Immature natural killer cell (primary cell): Measurements from ENCODE around the gene LARP1. TPM values are rescaled to one million over a fixed set of nuclear protein-coding genes. Genes with fewer than 3 reads are reported as not detected.
A peak's percentile ranks its signal among the peaks of the same experiment; 100 is the strongest.
"Not testable (repeated sequence)": the region's sequence is repeated elsewhere in the genome, so short reads cannot be mapped to it uniquely, and the experiment has no call there.

Experiments
- DNase-seq, 3 donors: peaks; one replicate each; pipeline ENCODE4 v3.0.0; 2022; ENCODE audit warnings: mixed read lengths in 1 of 3
- H3K27ac Mint-ChIP-seq, 6 donors: one replicate each; pipeline ENCODE4 v1.8.0; 2020; ENCODE audit warnings: mixed read lengths in 6 of 6, mild to moderate bottlenecking in 5 of 6, inconsistent platforms in 4 of 6, moderate library complexity in 3 of 6
- H3K27me3 Mint-ChIP-seq, 3 donors: one replicate each; pipeline ENCODE4 v1.8.0; 2020 to 2021; ENCODE audit warnings: low read depth in 3 of 3, mild to moderate bottlenecking in 3 of 3, mixed read lengths in 3 of 3, moderate library complexity in 3 of 3, inconsistent platforms in 1 of 3
- H3K36me3 Mint-ChIP-seq, 3 donors: one replicate each; pipeline ENCODE4 v1.8.0; 2020; ENCODE audit warnings: mixed read lengths in 3 of 3, inconsistent platforms in 2 of 3, mild to moderate bottlenecking in 2 of 3
- H3K4me1 Mint-ChIP-seq, 2 donors: one replicate each; pipeline ENCODE4 v1.8.0; 2020; ENCODE audit warnings: inconsistent platforms in 2 of 2, mild to moderate bottlenecking in 2 of 2, mixed read lengths in 2 of 2, moderate library complexity in 1 of 2
- H3K4me3 Mint-ChIP-seq, 5 donors: one replicate each; pipeline ENCODE4 v1.8.0; 2020; ENCODE audit warnings: mild to moderate bottlenecking in 5 of 5, mixed read lengths in 5 of 5, inconsistent platforms in 3 of 5, moderate library complexity in 3 of 5
- H3K9me3 Mint-ChIP-seq, 6 donors: one replicate each; pipeline ENCODE4 v1.8.0; 2020; ENCODE audit warnings: mild to moderate bottlenecking in 6 of 6, mixed read lengths in 6 of 6, inconsistent platforms in 4 of 6, moderate library complexity in 3 of 6
- polyA plus RNA-seq, 3 donors: library from polyadenylated mRNA; unstranded; fragments of 300-500 nt; fragmentation: Illumina TruSeq; gene quantifications; one replicate each; pipeline ENCODE4 v1.2.3, GENCODE V29; 2021

The LARP1 gene
- polyA plus RNA-seq, 3 donors from 2014 or later: 3.9 to 18.2 (median 5.0) TPM

DNA sequence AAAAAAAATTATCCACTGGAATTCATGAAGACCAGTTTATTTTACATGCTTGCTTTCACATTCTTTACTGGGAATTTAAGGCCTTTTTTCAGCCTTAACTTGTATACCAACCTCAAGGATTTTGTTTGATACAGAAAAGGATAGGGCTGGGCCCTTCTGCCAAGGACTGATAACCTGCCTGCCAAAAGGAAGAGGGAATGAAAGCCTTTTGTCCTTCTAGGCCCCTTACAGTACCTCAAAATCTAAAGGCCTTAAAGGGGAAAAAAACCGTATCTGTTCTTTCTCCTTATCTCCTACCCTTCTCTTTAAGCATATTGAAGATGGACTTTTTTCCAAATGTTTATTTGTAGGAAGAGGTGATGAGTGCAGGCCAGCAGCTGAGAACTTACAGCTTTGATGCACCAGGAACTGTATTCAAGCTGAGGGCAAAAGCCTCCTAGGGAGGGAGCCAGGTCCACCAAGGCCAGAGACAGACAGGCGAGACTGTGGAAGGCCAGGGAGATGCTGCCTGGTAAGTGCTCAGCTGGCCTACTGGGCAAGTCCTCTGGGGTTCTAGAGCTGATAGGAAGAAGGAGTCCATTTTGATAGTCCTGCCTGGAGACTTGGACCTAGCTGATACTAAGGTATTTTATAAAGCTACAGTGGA is 63.4 kb downstream of the LARP1 start:
- no peak for DNase-seq
- H3K9me3 Mint-ChIP-seq: no peaks in the 10 kb centered on the region
- peak overlapping the region; percentile 17 to 84 (median 76) for H3K27ac Mint-ChIP-seq
- H3K4me3 Mint-ChIP-seq: peak overlapping the region in 3 of 5 donors; percentile 27 to 53 (median 31)
- H3K36me3 Mint-ChIP-seq: peaks cover 12 to 27% (median 23%) of the 10 kb centered on the region in 3 donors
- H3K27me3 Mint-ChIP-seq: no peaks in the 10 kb centered on the region
- peaks cover 43 to 60% of the 10 kb centered on the region in 2 donors for H3K4me1 Mint-ChIP-seq

DNA sequence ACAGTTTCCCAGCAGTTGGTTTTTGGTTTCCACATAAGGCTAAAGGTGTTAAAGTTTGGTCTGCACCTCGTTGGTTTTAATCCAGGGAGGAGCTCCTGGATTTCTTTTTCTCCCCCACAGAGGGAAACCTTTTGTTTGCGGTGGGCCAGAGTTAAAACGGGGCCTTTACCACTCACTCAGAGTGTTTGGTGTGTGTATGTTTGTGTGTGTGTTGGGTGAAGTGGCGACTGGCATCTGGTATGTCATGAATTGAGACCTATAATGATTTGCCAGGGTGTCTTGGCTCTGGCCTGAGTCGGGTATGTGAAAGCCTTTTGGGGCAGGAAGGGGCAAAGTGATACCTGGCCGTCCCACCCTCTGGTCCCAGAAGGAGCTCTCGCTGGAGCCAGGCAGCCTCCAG is 64.4 kb downstream of the LARP1 start:
- peak overlapping the region; percentile 27 to 64 (median 36) for H3K4me3 Mint-ChIP-seq
- no peaks in the 10 kb centered on the region for H3K9me3 Mint-ChIP-seq
- peaks cover 38 to 52% of the 10 kb centered on the region in 2 donors for H3K4me1 Mint-ChIP-seq
- H3K36me3 Mint-ChIP-seq: peaks cover 12 to 26% (median 23%) of the 10 kb centered on the region in 3 donors
- peak; percentile 16 to 19 (median 17) for DNase-seq
- no peaks in the 10 kb centered on the region for H3K27me3 Mint-ChIP-seq
- H3K27ac Mint-ChIP-seq: peak overlapping the region in 5 of 6 donors; percentile 29 to 84 (median 64)

GRCh38 chr5:154820383-154820782 is 65.2 kb downstream of the LARP1 start:
- peaks cover 32 to 44% of the 10 kb centered on the region in 2 donors for H3K4me1 Mint-ChIP-seq
- H3K36me3 Mint-ChIP-seq: peaks cover 8 to 18% (median 17%) of the 10 kb centered on the region in 3 donors
- H3K9me3 Mint-ChIP-seq: no peaks in the 10 kb centered on the region
- H3K4me3 Mint-ChIP-seq: peak overlapping the region in 3 of 5 donors; percentile 4 to 34 (median 22)
- no peak for DNase-seq
- H3K27me3 Mint-ChIP-seq: no peaks in the 10 kb centered on the region
- peak overlapping the region in 1 of 6 donors; percentile 30 for H3K27ac Mint-ChIP-seq

DNA sequence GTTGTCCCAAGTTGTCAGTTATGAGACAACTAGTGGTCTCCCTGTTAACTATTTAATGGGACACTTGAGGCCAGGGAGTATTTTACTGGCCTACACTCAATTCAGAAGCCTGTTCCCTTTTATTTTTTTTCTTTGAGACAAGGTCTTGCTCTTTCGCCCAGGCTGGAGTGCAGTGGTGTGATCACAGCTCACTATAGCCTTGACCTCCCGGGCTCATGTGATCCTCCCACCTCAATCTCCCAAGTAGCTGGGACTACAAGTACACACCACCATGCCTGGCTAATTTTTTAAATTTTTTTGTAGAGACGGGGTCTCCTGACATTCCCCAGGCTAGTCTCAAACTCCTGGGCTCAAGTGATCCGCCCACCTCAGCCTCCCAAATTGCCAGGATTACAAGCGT is 67.7 kb downstream of the LARP1 start:
- H3K27ac Mint-ChIP-seq, H3K9me3 Mint-ChIP-seq, H3K4me3 Mint-ChIP-seq, H3K27me3 Mint-ChIP-seq, DNase-seq: not testable (repeated sequence)
- Mint-ChIP-seq H3K4me1 (peaks cover 29 to 37% of the 10 kb centered on the region in 2 donors), H3K36me3 (peaks cover 0 to 15% (median 6%) of the 10 kb centered on the region in 3 donors)

- no peaks in the 10 kb centered on the region for H3K27me3 Mint-ChIP-seq
- no peak overlapping the region for H3K27ac Mint-ChIP-seq
Observed at GRCh38 chr5:154823605-154824004, 68.4 kb downstream of the LARP1 start.

GRCh38 chr5:154824070-154824469 is 68.9 kb downstream of the LARP1 start:
- Mint-ChIP-seq H3K36me3 (peaks cover 0 to 15% (median 6%) of the 10 kb centered on the region in 3 donors), H3K4me1 (peaks cover 27% of the 10 kb centered on the region in 2 donors), H3K4me3 (no peak overlapping the region), H3K27ac (no peak overlapping the region), H3K27me3 (no peaks in the 10 kb centered on the region), H3K9me3 (no peaks in the 10 kb centered on the region)
- no peak for DNase-seq

More at GRCh38 chr5:154823605-154824004, 68.4 kb downstream of the LARP1 start:
- H3K36me3 Mint-ChIP-seq: peaks cover 0 to 15% (median 6%) of the 10 kb centered on the region in 3 donors
- no peaks in the 10 kb centered on the region for H3K9me3 Mint-ChIP-seq
- H3K4me3 Mint-ChIP-seq: no peak overlapping the region
- peaks cover 30% of the 10 kb centered on the region in 2 donors for H3K4me1 Mint-ChIP-seq
- DNase-seq: no peak

DNA sequence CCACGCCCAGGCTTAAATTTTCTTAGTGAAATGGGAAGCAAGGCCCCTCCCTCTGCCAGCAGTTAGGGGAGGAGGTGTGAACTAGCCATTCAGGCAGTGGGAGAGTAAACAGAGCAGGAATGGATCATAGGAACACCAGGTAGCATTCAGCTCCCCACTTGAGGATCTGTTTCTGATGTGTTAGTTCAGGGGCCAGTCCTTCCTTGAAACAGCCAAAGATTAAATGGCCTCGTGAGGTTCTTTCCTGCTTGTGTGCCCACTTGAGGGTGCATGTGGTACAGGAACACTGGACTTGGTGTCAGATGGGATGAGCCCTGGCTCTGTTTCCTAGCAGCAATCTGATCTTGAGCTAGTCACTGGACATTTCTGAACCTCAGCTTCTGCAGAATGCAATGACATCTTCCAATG is 74.0 kb downstream of the LARP1 start:
- no peak overlapping the region for H3K4me3 Mint-ChIP-seq
- peak overlapping the region in 1 of 6 donors; percentile 24 for H3K27ac Mint-ChIP-seq
- H3K9me3 Mint-ChIP-seq: no peaks in the 10 kb centered on the region
- peaks cover 0 to 9% (median 0%) of the 10 kb centered on the region in 3 donors for H3K36me3 Mint-ChIP-seq
- DNase-seq: no peak
- peaks cover 19 to 23% of the 10 kb centered on the region in 2 donors for H3K4me1 Mint-ChIP-seq
- peaks cover 0 to 2% (median 0%) of the 10 kb centered on the region in 3 donors for H3K27me3 Mint-ChIP-seq

GRCh38 chr5:154829589-154830218 is 74.5 kb downstream of the LARP1 start:
- peaks cover 0 to 2% (median 0%) of the 10 kb centered on the region in 3 donors for H3K27me3 Mint-ChIP-seq
- no peak for DNase-seq
- H3K27ac Mint-ChIP-seq: peak overlapping the region in 4 of 6 donors; percentile 2 to 53 (median 20)
- H3K4me3 Mint-ChIP-seq: no peak overlapping the region
- H3K9me3 Mint-ChIP-seq: no peaks in the 10 kb centered on the region
- peaks cover 0 to 9% (median 0%) of the 10 kb centered on the region in 3 donors for H3K36me3 Mint-ChIP-seq
- H3K4me1 Mint-ChIP-seq: peaks cover 19 to 23% of the 10 kb centered on the region in 2 donors

GRCh38 chr5:154830219-154830595 is 75.0 kb downstream of the LARP1 start:
- no peak for DNase-seq
- no peaks in the 10 kb centered on the region for H3K9me3 Mint-ChIP-seq
- H3K36me3 Mint-ChIP-seq: peaks cover 0 to 9% (median 0%) of the 10 kb centered on the region in 3 donors
- H3K4me1 Mint-ChIP-seq: peaks cover 19 to 23% of the 10 kb centered on the region in 2 donors
- peaks cover 0 to 2% (median 0%) of the 10 kb centered on the region in 3 donors for H3K27me3 Mint-ChIP-seq
- H3K4me3 Mint-ChIP-seq: peak overlapping the region in 2 of 5 donors; percentile 2 to 23
- H3K27ac Mint-ChIP-seq: peak overlapping the region in 4 of 6 donors; percentile 2 to 75 (median 50)

DNA sequence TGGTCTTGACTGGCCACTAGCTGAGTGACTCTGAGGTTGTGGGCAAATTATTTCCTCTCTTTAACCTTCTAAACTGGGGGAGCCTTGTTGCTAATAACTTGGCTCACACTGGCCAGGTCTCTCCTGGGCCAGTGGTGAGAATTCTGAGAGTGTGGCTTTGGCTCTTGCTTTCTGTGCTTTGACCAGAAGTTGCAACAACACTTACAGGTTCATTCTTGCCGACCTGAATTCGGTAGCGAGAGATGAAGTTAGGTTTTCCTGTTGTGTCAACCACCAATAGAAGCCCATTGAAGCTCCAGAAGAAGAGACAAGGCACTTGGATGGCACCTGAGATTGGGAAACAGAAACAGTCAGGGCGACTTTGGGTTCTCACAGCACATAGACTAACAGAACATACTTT is 75.4 kb downstream of the LARP1 start:
- peaks cover 0 to 2% (median 0%) of the 10 kb centered on the region in 3 donors for H3K27me3 Mint-ChIP-seq
- peak overlapping the region in 3 of 6 donors; percentile 14 to 75 (median 47) for H3K27ac Mint-ChIP-seq
- no peaks in the 10 kb centered on the region for H3K9me3 Mint-ChIP-seq
- H3K4me1 Mint-ChIP-seq: peaks cover 19 to 23% of the 10 kb centered on the region in 2 donors
- no peak for DNase-seq
- H3K4me3 Mint-ChIP-seq: no peak overlapping the region
- peaks cover 0 to 8% (median 0%) of the 10 kb centered on the region in 3 donors for H3K36me3 Mint-ChIP-seq

DNA sequence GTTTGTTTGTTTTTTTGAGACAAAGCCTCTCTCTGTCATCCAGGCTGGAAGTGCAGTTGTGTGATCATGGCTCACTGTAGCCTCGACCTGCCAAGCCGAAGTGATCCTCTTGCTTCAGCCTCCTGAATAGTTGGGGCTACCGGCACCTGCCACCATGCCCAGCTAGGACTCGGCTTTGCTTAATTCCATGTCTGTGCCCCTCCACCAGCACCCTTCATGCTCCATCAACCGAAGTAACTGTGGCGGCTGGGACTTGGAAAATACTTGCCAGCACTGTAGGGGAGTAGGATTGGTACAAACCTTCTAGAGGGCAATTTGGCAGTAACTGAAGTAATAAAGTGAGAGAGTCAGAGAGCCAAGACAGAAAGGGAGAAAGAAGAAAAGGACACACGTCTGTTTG is 76.3 kb downstream of the LARP1 start:
- Mint-ChIP-seq H3K4me3 (no peak overlapping the region), H3K27ac (no peak overlapping the region), H3K27me3 (peaks cover 0 to 2% (median 0%) of the 10 kb centered on the region in 3 donors), H3K9me3 (no peaks in the 10 kb centered on the region), H3K36me3 (peaks cover 0 to 4% (median 0%) of the 10 kb centered on the region in 3 donors), H3K4me1 (peaks cover 19 to 23% of the 10 kb centered on the region in 2 donors)
- no peak for DNase-seq

GRCh38 chr5:154832804-154833203 is 77.6 kb downstream of the LARP1 start:
- not testable (repeated sequence) for DNase-seq, H3K9me3 Mint-ChIP-seq, H3K4me3 Mint-ChIP-seq, H3K36me3 Mint-ChIP-seq, H3K27me3 Mint-ChIP-seq, H3K27ac Mint-ChIP-seq
- peaks cover 19 to 23% of the 10 kb centered on the region in 2 donors for H3K4me1 Mint-ChIP-seq

DNA sequence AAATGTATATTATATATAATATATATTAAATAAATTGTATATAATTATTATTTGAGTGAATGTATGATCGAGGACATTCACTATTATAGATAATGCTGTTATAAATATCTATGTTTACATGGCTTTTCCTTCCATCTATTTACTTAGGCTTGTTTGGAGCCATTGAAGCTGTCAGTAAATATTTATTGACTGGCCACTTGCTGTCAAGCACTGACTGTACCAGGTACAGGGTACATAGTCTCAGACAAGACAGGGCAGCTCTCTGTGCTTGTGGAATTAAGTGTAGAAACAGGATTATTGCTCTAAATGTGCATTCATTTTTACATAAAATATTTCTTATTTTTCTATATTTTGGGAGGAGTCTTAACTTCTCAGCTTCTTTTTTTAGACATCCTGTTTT is 78.9 kb downstream of the LARP1 start:
- peaks cover 0 to 4% (median 0%) of the 10 kb centered on the region in 3 donors for H3K36me3 Mint-ChIP-seq
- no peaks in the 10 kb centered on the region for H3K9me3 Mint-ChIP-seq
- H3K27me3 Mint-ChIP-seq: peaks cover 0 to 2% (median 0%) of the 10 kb centered on the region in 3 donors
- H3K27ac Mint-ChIP-seq: no peak overlapping the region
- DNase-seq: no peak
- H3K4me3 Mint-ChIP-seq: no peak overlapping the region
- peaks cover 15 to 21% of the 10 kb centered on the region in 2 donors for H3K4me1 Mint-ChIP-seq

DNA sequence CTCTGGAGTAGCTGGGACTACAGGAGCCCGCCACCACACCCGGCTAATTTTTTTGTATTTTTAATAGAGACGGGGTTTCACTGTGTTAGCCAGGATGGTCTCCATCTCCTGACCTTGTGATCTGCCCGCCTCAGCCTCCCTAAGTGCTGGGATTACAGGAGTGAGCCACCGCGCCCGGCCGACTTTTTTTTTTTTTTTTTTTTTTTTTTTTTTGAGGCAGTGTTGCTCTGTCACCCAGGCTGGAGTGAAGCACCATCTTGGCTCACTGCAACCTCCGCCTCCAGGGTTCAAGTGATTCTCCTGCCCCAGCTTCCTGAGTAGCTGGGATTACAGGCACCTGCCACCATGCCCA is 80.5 kb downstream of the LARP1 start:
- H3K27ac Mint-ChIP-seq, DNase-seq, H3K9me3 Mint-ChIP-seq, H3K36me3 Mint-ChIP-seq, H3K4me1 Mint-ChIP-seq, H3K4me3 Mint-ChIP-seq, H3K27me3 Mint-ChIP-seq: not testable (repeated sequence)
